Measurements from ENCODE around the gene HK3. TPM values are rescaled to one million over a fixed set of nuclear protein-coding genes. Genes with fewer than 3 reads are reported as not detected.

HK3 gene
- total and polyA plus RNA-seq, 2 of the 8 experiments (the other 6 are each of a cell fraction or from before 2014, with no cell fraction given): not detected

DNA sequence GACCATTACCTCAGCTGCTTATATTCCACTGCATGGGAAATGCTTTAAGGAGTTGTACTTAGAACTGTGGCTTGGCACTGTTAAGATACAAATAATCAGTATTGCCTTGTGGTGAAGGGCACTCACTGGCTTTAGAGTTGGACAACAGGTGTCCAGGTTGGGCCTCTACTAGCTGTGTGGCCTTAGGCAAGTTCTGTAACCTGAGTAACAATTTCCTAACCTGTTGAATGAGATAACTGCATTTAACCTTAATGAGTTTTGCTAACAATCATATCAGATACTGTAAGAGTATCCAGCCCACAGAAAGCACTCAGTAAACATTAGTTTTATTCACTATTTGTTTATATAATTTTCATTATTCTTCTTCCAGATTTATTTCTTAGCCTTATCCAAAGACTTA lies 17.2 kb upstream of the HK3 start:
- no peak for FAIRE-seq

More for the DNA sequence above, 17.2 kb upstream of the HK3 start:
- no peaks in the 10 kb centered on the region for H3K9me3 ChIP-seq (ENCODE audit: insufficient read depth in 2 of 2, low read depth in 1 of 2, low read length in 1 of 2)
- no peaks in the 10 kb centered on the region for H3K79me1 ChIP-seq (ENCODE audit: low read depth, low read length)
- TF ChIP-seq CHD2 (IDR thresholded peaks at IDR 0.05; ENCODE audit: low read length): no peak
- TF ChIP-seq KDM1A (IDR thresholded peaks at IDR 0.05; ENCODE audit: borderline replicate concordance, low read length): no peak
- TF ChIP-seq ATF3 (IDR thresholded peaks at IDR 0.05; ENCODE audit: insufficient read depth, low read depth, low read length): no peak
- TF ChIP-seq SIRT6 (IDR thresholded peaks at IDR 0.05; ENCODE audit: low read length): no peak
- no peak for TF ChIP-seq KDM4A (IDR thresholded peaks at IDR 0.05; ENCODE audit: low read depth, low read length, severe bottlenecking)
- TF ChIP-seq BACH1 (IDR thresholded peaks at IDR 0.05; ENCODE audit: low read length): no peak
- no peak for TF ChIP-seq TBP (IDR thresholded peaks at IDR 0.05; ENCODE audit: low read depth, low read length)
- no peak for TF ChIP-seq RFX5 (IDR thresholded peaks at IDR 0.05; ENCODE audit: borderline replicate concordance, low read depth, low read length)
- TF ChIP-seq, protein P1, sequence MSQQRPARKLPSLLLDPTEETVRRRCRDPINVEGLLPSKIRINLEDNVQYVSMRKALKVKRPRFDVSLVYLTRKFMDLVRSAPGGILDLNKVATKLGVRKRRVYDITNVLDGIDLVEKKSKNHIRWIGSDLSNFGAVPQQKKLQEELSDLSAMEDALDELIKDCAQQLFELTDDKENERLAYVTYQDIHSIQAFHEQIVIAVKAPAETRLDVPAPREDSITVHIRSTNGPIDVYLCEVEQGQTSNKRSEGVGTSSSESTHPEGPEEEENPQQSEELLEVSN (IDR thresholded peaks at IDR 0.05): no peak
- TF ChIP-seq, protein P2, sequence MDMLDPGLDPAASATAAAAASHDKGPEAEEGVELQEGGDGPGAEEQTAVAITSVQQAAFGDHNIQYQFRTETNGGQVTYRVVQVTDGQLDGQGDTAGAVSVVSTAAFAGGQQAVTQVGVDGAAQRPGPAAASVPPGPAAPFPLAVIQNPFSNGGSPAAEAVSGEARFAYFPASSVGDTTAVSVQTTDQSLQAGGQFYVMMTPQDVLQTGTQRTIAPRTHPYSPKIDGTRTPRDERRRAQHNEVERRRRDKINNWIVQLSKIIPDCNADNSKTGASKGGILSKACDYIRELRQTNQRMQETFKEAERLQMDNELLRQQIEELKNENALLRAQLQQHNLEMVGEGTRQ (IDR thresholded peaks at IDR 0.05; ENCODE audit: low read length): no peak
- H3K4me2 ChIP-seq (ENCODE audit: insufficient read depth in 1 of 2, low read depth in 2 of 2, low read length in 2 of 2): no peak overlapping the region
- no peak overlapping the region for H3K4ac ChIP-seq (replicated peaks; ENCODE audit: insufficient read length, low read depth, low read length)
- no peak overlapping the region for H2BK15ac ChIP-seq (ENCODE audit: low read length)
- no peaks in the 10 kb centered on the region; a peak in 1 of 4 replicates for H3K79me2 ChIP-seq (ENCODE audit: control insufficient read depth in 1 of 2, insufficient read depth in 2 of 2, low read length in 2 of 2)
- H3K56ac ChIP-seq (replicated peaks; ENCODE audit: insufficient read length, low read depth, low read length): no peak overlapping the region
- no peak overlapping the region for H3K14ac ChIP-seq (ENCODE audit: insufficient read length)
- H4K20me1 ChIP-seq (replicated peaks in 1 of 2; ENCODE audit: control insufficient read depth in 1 of 2, insufficient read depth in 2 of 2, low read length in 2 of 2): peaks cover 0 to 3% of the 10 kb centered on the region in 2 experiments
- H3K23me2 ChIP-seq (ENCODE audit: low read depth, low read length): no peaks in the 10 kb centered on the region; the same call in 1 of the 2 replicates
- H2BK20ac ChIP-seq (ENCODE audit: low read length): no peak overlapping the region
- no peak overlapping the region for H3K9ac ChIP-seq (replicated peaks in 1 of 4; ENCODE audit: extremely low read depth in 1 of 4, low read depth in 3 of 4, low read length in 3 of 4)
- H2AK5ac ChIP-seq (ENCODE audit: low read depth, low read length): no peak overlapping the region
- H4K91ac ChIP-seq (replicated peaks; ENCODE audit: insufficient read length, low read length): no peak overlapping the region
- no peaks in the 10 kb centered on the region for H3K4me1 ChIP-seq (replicated peaks in 1 of 4; ENCODE audit: control insufficient read depth in 3 of 4, insufficient read depth in 4 of 4, low read length in 3 of 4)
- no peak for DNase-seq (ENCODE audit: low read depth in 1 of 2, low spot score in 2 of 2)
- no peak overlapping the region for H3K18ac ChIP-seq (ENCODE audit: extremely low read depth, low read length)
- H3K4me3 ChIP-seq (ENCODE audit: extremely low read depth in 1 of 4, insufficient read depth in 2 of 4, low read depth in 3 of 4, low read length in 4 of 4): no peak overlapping the region
- H3K27me3 ChIP-seq (replicated peaks in 1 of 4; ENCODE audit: control insufficient read depth in 3 of 4, extremely low read depth in 1 of 4, insufficient read depth in 3 of 4, low read length in 3 of 4): no peaks in the 10 kb centered on the region
- no peak overlapping the region for H2BK12ac ChIP-seq (ENCODE audit: low read depth, low read length)
- no peak overlapping the region for H3K23ac ChIP-seq (ENCODE audit: insufficient read length)
- no peak overlapping the region for H2BK120ac ChIP-seq (replicated peaks; ENCODE audit: low read depth, low read length)
- H2BK5ac ChIP-seq (ENCODE audit: low read depth, low read length): no peak overlapping the region
- H3K27ac ChIP-seq (ENCODE audit: low read depth, low read length): no peak overlapping the region
- ChIA-PET POLR2A (ENCODE audit: partially characterized antibody) (interaction anchor here (1.1 to 1.7 kb wide), 2 partner anchors 17 to 19 kb away, joined by 3 read pairs; partner anchors contain the start of gene HK3), CTCF (ENCODE audit: partially characterized antibody) (interaction anchor here (0.6 to 1.4 kb wide), 6 partner anchors 12 to 297 kb away, joined by 3 to 4 read pairs (median 3); no protein-coding TSS in a partner anchor)
- no peak overlapping the region for H4K8ac ChIP-seq (ENCODE audit: extremely low read depth, insufficient read depth, low read length)
- no peak overlapping the region for H4K5ac ChIP-seq (ENCODE audit: insufficient read length, low read depth, low read length)
- peaks cover 0 to 2% (median 0%) of the 10 kb centered on the region in 4 experiments; a peak in 3 of 8 replicates for H3K36me3 ChIP-seq (ENCODE audit: control insufficient read depth in 2 of 4, insufficient read depth in 4 of 4, low read length in 3 of 4)
- H2AFZ ChIP-seq (ENCODE audit: low read length): no peak overlapping the region

Measured in H1 (cell line).